CD4-positive, alpha-beta T cell treated with Interferon gamma for 1 hour (primary cell): ENCODE results near the gene KCTD4.
"Not testable (repeated sequence)": the region's sequence is repeated elsewhere in the genome, so short reads cannot be mapped to it uniquely, and the experiment has no call there.

Experiments used
- DNase-seq: peaks from one replicate; pipeline ENCODE4 v3.0.0-alpha.2; 2020

Gene KCTD4

DNA sequence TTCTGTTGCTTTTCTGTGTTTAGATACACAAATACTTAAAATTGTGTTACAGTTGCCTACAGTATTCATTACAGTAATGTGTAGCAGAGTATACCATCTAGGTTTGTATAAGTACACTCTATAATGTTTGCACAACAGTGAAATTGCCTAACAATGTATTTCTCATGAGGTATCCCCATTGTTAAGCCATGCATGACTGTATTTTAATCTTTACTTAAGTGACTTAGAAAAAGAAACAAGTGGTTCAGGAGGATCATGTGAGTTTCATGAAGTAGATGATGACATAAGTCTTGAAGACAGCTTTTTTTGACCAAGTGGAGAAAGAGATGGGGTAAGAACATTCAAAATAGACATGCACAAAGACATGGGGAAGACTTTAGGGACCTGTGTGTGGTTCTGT lies 8.4 kb upstream of the KCTD4 start:
- no peak for DNase-seq

DNA sequence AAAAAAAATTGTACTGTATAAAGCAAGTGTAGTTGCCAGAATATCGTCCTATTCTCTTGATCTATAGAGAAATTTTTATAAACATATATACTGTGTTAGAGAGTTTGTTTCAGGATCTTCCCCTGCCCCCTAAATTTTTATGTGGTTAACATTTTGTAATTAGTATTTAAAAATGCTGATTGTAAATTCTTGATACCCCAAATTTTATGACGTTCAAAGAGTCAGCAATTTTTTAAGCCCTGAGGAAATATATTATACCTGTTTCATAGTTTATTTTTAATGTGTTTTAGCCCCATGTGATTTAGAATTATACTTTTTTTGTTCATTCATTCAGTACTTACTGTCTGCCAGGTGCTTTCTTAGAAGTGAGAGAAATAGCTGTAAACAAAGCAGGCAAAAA lies 7.3 kb upstream of the KCTD4 start:
- DNase-seq = no peak

DNA sequence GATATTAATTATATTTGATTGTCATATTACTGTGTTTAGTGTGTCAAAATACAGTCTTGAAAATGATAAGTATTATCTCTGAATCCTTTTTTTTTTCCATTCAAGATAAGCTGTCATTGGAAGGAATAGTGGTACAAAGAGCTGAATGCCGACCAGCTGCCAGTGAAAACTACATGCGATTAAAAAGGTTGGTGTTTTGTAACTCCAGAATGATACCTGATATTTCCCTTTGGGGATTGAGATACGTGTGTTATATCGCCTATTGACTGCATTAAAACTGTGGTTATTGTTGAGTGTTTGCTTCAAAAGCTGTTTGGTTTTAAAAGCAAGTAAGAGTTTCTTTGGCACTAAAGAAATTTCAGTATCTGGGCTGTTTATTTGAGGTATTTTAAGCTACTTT lies 6.5 kb upstream of the KCTD4 start:
- no peak for DNase-seq

DNA sequence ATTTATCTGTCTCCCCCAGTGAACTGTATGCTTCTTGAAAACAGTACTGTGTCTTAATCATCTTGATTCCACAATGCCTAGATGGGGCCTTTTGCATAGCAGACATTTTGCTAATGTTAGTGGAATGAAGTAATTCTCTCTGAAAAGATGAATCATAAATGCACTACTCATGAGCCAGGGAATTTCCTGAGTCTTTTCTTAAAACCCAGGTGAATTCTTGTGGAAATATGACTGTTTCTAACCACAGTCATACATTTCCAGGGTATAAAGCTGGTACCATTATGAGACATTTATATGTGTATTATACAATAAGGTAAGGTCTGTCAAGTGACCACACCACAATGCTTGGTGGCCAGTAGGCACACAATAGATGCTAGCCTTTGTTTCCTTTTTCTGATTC lies 5.5 kb upstream of the KCTD4 start:
- no peak for DNase-seq

DNA sequence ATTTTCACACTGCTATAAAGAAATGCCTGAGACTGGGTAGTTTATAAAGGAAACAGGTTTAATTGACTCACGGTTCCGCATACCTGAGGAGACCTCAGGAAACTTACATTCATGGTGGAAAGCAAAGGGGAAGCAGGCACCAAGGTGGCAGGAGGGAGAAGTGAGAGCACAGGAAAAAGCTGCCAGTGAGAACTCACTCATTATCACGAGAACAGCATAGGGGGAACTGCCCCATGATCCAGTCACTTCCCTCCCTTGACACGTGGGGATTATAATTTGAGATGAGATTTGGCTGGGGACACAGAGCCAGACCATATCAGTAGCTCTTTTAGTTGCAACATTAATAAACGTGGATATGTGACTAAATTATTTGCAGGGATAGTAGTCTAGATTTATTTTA lies 4.3 kb upstream of the KCTD4 start:
- no peak for DNase-seq

DNA sequence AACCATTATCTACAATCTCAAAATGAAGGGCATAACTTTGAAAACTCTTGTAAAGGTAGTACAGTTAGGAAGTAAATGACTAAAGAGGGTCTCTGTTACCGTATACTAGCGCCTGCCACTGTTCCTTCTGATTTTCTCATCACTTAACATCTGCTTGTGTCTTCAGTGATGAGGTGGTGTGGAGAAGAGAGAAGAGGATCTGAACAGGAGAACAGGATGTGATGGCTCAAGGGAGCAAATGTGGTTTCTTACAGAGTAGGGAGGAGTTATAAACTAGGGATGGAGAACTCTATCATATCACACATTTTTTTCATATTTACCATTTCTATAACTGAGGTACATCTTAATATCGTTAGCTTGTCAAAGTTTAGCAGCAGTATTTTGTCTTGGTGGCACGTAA lies 1.1 kb downstream of the KCTD4 start:
- no peak for DNase-seq

DNA sequence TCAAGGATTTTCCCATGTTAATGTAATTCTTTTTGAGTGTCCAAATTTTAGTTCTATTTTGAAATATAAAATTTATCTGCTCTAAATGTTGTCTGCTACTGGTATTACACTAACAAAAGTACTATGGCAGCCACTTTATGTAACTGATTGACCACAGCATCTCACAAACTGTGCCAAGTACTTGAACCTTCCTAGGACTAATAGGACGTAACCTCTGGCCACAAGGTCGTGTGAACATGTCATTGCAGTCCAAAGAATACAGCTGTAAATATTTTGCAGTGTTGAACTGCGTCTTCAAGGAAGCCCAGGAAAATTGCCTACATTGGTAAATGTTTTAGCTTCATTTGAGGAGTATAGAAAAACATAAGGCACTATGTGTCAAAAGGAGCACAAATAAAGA lies 1.9 kb downstream of the KCTD4 start:
- no peak for DNase-seq

DNA sequence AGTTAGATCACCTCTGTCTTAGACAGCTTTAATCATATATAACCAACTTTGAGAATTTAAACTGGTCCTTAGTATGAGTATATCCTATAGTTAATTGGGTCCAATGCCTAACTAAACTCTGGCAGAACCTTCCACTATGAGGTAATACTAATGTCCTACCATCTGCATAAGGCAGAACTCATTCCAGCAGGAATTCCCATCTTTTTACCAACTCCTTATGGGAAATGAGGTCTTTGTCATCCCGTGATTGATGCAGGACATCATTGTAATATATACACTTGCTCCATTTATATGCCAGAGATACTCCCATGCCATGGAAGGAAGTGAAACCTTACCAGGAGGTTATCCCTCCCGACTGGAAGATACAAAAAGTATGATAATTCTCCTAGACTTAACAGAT lies 2.8 kb downstream of the KCTD4 start:
- DNase-seq = no peak

DNA sequence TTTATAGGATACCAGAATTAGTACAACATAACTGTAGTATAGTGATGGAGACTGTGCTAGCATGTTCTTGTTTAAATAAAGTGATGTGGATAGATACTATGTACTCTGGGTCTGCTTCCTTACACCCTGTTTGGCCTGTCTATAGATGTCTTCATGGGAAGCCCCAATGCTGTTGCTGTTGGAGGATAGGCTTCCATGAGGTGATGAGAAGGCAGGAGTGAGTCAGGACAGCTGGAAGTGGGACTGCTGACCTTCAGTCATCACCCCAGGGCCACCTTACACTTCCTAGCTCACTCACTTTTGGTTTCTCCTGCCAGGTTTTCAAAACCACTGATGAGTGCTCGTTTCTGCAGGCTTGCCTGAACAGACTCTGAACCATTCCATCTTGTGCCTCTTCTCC lies 4.2 kb downstream of the KCTD4 start:
- DNase-seq = no peak

DNA sequence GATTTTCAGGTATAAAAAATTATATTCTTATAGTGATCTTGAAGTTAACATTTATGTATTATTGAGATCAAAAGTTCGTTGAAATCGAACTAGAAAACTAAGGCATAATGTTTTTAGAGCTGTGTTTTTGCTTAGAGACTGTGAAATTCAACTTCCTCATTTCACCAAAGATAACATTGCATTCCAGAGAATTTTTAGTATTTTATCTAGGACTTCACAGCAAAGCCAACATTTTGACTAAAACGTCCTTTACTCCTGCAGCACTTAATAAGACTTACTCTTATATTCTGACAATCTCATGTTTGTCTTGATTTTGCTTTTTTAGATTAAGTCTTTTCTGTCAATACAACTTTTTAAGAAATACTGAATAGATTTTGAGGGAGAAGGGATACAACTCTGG lies 4.7 kb downstream of the KCTD4 start:
- DNase-seq = no peak

DNA sequence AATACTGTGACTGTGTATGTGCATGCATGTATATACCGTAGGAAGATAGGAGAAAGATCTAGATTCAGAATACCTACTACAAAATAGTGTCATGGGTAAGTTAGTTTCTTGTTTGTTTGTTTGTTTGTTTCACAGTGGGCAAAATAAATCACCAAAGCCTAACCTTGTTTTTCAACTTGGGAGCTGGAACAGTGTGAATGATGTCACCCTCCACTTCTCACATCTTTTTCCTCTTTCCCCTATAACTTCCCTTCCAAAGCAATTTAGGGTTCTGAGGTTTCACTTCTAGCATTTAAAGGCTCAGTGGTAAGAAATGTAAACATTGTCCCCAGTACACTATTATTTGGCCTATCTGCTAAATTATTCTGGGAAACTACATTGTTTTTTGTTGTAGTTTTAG lies 5.4 kb downstream of the KCTD4 start:
- no peak for DNase-seq

DNA sequence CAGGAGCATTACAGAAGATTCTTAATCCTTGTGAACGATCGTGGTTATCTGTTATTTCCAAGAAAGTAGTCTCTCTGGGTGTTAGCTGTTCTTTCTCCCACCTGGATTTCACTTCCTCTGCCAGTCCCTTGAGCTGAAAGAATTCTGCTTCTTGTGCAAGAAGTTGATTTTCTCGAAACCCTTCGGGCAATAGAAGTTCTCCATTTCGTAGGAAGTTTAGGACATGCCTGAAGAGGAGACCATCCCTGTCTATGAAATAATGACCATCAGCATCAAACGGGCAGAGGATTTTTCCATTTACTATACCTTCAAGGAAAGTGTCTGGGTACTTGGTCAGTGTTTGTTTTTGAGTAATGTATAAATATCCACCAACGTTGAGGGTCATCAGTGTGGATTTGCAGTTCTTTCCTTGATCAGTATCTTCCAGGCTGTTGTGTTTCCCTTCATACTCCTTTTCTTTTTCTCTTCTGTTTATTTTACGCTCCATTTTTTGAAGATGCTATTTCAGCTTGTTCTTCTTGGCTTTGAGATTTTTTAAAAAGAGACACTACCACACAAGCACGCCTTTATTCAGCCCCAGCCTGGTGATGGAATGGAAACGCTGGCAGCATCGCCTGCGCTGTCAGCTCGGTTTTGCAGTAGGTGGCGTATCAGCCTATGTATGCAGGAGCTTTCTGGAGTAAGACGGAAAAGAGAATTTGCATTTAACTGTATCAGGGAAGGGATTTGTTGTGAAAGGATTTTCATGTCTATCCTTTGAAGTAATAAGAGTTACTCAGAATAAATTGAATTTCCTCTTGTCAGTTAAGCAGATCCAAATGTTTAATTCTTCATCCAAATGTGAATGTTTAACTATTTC lies 6.5 kb downstream of the KCTD4 start:
- DNase-seq = no peak

DNA sequence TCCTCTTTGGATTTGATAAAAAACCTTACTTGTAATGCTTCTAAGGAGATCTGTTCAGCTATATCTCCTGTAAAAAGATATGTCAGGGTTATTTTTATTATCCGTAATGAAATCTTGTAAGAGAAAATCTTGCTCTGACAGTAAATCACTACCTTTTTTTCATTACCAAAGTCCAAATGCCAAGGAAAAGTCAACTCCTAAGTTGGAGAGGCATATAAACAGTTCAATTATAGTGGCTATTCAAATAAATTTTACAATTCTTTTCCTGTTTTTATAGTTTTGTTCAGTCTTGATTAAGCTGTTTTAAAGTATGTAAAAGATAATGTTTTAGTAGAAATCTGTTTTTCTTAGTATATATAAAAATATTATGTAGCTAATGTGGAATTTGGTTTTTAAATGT lies 9.0 kb downstream of the KCTD4 start:
- no peak for DNase-seq

DNA sequence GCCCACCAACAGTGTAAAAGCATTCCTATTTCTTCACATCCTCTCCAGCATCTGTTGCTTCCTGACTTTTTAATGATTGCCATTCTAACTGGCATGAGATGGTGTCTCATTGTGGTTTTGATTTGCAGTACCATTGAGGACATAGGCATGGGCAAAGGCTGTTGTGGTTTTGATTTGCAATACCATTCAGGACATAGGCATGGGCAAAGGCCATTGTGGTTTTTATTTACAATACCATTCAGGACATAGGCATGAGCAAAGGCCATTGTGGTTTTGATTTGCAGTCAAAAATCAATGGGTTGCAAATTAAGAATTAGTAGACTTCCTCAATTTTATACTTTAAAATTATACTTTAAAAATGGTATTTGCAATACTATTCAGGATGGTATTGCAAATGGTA lies 11.3 kb downstream of the KCTD4 start:
- not testable (repeated sequence) for DNase-seq

DNA sequence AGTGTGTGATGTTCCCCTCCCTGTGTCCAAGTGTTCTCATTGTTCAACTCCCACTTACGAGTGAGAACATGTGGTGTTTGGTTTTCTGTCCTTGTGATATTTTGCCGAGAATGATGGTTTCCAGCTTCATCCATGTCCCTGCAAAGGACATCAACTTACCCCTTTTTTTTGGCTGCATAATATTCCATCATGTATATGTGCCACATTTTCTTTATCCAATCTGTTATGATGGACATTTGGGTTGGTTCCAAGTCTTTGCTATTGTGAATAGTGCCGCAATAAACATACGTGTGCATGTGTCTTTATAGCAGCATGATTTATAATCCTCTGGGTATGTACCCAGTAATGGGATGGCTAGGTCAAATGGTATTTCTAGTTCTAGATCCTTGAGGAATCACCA lies 11.8 kb downstream of the KCTD4 start:
- DNase-seq = not testable (repeated sequence)

DNA sequence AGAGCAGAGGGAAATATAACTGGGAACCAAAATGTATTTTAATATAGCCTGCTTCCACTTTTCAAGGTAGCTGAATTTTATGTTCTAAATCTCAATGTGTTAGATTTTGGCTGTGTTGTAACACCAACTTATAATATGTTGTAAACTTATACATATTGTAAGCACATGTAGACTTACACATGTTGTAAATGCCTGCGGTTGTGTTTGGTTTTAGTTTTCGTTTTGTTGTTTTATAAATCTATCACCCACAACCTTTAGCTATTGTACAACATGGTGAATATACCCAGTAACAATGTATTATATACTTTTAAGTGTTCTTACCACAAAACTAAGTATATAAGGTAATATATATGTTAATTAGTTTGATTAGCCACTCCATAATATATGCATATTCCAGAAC lies 15.6 kb downstream of the KCTD4 start:
- no peak for DNase-seq

DNA sequence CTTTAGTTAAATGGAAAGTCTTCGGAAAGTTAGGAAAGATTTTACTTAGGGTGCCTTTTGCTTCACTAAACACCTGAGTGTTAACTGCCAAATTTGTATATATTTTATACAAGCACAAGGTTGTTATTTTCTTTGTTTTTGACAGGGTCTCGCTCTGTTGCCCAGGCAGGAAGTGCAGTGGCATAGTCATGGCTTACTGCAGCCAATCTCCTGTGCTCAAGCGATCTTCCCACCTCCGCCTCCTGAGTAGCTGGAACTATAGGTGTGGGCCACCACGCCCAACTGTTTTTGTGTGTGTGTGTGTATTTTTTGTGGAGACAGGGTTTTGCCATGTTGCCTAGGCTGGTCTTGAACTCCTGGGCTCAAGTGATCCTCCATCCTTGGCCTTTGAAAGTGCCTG lies 16.2 kb downstream of the KCTD4 start:
- no peak for DNase-seq

DNA sequence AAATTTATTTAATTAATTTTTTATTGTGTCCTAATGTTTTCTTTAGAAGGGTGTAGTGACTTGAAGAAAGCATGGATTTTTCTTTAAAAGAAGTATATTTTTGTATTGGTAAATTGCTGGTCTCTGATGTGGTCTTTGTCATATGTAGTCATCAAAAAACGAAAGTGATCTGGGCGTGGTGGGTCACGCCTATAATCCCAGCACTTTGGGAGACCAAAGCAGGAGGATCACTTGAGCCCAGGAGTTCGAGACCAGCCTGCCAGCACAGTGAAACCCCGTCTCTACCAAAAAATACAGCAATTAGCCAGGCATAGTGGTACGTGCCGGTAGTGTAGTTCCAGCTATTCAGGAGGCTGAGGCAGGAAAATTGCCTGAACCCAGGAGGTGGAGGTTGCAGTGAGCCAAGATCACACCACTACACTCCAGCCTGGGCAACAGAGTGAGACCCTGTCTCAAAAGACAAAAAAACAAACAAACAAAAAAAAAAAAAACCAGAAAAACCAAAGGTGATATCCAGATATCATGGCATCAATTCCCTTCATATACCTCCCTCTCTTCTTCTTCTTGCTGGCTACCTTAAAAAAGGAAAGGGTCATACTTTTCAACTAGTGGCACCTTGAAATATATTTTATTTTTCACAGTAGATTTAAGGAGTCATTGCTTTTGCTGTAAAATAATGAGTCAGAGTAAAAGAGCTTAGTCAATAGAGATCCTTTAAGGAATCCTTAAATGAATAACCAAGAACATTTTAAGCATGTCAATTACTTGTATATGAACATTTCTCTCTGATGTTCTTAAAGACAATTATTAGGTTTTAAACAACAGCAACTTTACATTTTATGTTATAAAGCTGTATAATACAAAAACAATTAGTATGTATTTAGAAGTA lies 19.9 kb downstream of the KCTD4 start:
- DNase-seq = no peak

DNA sequence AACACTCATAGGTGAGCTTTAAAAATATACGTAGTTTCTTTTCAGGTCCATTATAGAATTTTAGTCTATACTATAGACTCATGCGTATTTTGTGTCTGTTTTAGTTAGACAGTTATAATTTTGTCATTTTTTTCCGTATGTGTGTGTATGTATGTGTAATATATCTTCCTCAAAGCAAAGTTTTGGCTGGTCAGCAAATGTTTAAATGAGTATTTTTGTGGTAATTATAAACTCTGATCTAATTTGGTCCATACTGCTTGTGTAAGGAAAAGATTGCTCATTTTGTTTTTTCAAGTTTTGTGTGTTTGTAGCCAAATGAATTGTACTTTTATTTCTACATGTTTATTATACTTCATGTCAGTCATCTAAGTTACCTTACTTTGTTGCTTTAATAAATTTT lies 20.5 kb downstream of the KCTD4 start:
- DNase-seq = no peak

DNA sequence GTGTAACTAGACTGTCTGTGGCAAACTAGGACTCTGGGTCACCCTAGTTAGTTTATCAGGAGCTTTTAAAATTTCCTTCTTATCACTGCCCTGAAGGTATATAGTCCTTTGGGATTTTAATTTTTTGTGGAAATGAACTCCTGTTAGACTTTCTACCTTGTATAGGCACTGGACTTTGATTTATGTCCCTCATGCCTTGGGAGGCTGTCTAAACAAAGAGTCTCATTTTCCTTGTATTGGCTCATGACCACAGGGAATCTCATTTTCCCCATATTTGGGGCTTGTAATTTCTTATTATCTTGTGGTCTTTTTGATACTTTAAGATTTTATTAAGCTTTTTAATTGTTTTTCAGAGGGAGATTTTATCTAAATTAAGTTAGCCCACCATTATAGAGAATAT lies 21.4 kb downstream of the KCTD4 start:
- DNase-seq = no peak

DNA sequence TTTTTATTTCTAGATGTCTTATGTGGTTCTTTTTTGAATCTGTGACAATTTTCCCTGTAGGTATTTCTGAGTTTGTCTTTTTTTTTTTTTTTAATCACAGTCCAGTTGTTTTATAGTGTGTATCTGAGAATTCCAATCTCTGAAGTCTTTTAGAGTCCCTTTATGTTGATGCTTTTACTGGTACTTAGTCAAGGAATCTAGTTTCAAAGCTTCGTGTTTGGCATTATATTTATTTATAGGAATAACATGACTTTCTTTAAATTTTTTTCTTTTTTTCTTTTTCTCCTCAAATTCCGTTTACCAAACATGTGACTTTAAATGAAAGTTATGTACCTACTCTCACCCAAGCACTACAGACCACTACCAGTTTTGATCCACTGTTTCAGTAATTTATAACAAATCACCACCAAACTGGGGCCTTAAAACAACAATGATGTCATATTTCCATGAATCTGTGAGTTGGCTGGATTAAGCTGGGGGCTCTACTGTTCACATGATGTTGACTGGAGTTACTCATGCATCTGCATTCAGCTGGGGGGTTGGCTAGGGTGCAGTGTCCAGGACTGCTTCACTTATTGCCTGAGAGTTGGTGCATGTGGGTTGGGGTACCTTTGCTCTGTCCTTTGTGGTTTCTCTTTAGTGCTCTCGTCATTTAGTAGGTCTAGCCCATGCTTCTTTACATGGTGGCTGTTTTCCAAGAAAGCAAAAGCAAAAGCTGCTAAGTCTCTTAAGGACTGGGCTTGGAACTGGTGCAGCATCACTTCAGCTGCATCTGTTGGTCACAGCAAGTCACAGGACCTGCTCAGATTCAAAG lies 22.3 kb downstream of the KCTD4 start:
- no peak for DNase-seq

DNA sequence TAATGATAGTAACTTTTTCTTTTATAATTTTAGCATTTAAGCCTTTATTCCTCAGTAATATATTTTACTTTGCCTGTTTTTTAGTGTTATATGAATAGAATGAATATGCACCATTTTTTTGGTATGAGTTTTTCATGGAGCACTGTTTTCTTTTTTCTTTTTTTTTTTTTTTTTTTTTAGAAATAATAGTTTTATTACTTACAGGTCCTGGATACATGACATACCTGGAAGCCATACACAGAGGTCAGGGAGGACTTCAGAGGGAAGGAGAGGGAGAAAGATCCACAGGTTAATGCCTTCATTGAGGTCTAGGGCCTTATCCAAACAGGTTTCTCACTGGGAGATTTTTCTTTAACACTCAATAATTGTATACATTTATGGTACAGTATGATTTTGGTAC lies 26.4 kb downstream of the KCTD4 start:
- DNase-seq = no peak

DNA sequence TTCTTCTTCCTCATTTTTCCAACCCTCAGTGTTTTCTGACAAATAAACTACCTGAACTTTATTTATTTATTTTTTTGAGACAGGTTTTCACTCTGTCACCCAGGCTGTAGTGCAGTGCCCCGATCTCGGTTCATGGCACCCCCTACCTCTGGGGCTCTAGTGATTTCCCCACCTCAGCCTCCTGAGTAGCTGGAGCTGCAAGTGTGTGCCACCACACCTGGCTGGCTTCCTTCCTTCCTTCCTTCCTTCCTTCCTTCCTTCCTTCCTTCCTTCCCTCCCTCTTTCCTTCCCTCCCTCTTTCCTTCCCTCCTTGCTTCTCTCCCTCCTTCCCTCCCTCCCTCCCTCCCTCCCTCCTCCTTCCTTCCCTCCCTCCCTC lies 32.3 kb downstream of the KCTD4 start:
- no peak for DNase-seq
